ENCODE results near the gene CEP128.

Gene CEP128

GRCh38 chr14:80768646-80769045 lies 172.9 kb downstream of the CEP128 start:
- no peak for DNase-seq

DNA sequence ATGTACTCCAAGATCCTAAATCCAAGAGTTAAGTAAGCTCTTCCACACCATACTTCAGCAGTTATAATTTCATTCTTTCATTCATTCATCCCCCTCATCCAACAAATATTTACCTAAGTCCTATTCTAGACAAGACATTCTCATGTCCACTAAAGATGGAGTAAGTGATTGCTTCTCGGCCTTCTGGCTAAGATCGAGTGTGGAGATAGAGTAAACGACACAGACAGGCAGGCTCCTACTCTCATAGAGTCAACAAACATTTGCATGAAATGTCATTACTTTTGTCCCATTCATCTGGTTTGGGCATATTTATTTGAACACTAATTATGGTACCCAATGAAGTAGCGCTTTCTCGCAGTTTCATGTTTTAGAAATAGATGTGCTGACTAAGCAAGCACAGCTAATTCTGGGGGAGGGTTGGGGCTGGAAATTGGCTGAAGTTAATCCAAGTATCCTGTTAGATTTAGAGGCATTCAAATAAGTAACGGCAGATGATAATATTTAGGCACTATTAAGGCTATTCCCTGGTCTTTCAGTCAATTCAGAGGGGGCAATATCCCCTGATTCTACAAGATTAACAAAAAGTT lies 176.5 kb downstream of the CEP128 start:
- DNase-seq: no peak

- DNase-seq: no peak
These were observed 177.0 kb downstream of the CEP128 start for GRCh38 chr14:80764496-80764895.

DNA sequence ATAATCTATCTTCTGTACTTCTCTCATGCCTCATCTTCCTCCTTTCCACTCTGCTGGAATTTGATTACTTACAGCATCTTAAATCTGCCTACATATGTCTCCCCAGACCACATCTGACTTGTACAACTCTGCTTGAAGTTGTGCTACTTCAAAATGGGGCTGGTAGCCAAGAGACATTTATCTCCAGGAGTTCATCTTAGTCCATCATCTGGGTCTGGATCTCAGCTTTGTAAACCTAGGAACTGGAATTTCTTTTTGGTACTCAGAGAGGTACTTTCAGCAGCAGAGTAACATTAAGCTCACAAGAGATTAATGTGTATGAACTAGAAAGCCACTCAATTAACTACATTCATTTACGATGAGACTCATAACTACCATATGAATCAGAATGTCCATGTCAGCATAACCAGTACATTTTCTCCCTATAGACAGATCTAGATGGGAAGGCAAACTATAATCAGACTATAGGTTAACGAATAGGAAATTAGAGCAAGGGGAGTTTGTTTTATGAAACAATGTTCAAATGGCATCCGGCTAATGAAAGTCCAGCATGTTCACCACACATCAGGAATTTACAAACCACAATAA lies 178.8 kb downstream of the CEP128 start:
- DNase-seq: no peak

DNA sequence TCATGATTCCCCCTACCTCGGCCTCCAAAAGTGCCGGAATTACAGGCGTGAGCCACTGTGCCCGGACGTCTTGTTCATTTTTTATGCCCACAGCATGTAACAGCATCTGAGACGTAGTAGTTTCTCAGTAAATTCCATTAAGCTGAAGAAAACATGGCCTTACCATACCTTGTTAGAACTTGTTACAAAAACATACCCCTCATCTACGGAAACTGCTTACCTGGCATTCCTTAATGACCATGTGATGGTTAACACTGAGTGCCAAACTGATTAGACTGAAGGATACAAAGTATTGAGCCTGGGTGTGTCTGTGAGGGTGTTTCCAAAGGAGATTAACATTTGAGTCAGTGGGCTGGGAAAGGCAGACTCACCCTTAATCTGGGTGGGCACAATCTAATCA lies 186.8 kb downstream of the CEP128 start:
- DNase-seq: no peak

- no peak for DNase-seq
These were observed 190.3 kb downstream of the CEP128 start for GRCh38 chr14:80751285-80751684.

DNA sequence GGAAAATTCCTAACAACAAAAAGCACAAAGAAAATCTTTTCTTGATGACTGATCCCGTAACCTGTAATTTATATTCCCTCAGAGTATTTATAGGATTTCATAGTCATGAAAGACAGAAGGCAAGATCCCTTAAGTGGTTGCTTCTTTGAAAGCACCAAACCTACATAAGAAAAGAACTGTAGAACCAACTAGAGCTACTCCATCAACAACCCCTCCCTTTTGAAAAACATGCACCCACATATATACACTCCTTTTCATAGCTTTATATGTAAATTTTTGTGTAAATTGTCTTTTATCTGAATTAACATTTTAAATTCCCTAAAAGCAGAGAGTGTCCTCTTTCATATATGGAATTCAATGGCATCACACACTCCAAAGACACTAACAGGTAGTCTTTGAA lies 215.3 kb downstream of the CEP128 start:
- DNase-seq: no peak

- DNase-seq: no peak
These were observed 222.6 kb downstream of the CEP128 start for GRCh38 chr14:80718940-80719339.

GRCh38 chr14:80714474-80714873 lies 227.1 kb downstream of the CEP128 start:
- DNase-seq: no peak

DNA sequence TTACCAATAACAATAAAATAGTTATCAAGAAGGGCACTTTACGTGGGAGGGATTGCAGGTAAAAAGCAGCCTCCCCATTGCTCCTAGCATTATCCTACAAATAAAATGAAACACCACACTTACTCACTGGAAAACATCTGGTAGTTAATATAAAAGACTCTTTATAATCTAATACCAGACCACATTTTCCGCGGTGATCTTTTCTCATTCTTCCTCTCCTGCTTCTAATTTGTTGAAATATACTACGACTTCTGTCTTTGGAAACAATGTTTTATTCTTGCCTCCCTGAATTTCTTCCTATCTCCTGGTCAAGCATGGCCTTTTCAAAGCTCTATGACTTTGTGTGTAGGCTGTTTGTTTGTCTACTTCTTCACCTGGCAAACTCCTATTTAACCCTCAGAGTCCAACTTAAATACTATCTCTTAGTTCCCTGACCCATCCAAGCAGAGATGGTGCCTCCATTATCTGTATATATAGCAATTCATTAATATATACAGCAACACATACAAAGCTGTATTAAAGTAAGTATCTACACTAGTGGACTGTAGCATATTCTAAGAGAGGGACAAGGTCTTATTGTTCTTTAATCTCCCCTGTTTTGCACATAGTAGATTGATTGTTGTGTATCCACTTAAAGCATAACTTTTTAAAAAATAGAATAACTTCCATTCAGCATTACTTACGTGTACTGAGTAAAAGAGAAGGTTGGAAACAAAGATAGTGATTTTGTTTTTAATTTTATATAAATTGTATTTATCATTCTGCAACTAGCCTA lies 228.3 kb downstream of the CEP128 start:
- no peak for DNase-seq

- no peak for DNase-seq
These were observed 236.1 kb downstream of the CEP128 start for GRCh38 chr14:80705241-80705980.

GRCh38 chr14:80700601-80701000 lies 240.9 kb downstream of the CEP128 start:
- DNase-seq: no peak

- DNase-seq: no peak
These were observed 241.7 kb downstream of the CEP128 start for GRCh38 chr14:80699861-80700260.

- no peak for DNase-seq
These were observed 242.6 kb downstream of the CEP128 start for GRCh38 chr14:80698974-80699373.

GRCh38 chr14:80695869-80696268 lies 245.7 kb downstream of the CEP128 start:
- no peak for DNase-seq

DNA sequence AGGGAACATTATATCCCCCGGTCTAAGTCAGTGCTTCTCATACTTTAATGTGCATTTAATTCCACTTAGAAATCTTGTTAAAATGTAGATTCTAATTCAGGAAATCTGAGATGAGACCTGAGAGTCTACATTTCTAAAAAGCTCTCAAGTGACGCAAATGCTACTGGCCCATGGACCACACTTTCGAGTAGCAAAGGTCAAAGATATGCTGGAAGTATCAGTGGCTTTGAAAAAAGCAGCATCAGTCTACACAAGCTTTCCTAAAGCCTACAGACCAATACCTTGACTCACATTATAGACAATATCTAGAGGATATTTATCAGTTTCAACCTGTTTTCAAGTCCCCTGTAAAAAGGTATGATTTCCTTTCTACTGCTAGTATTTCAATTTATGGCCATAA lies 248.6 kb downstream of the CEP128 start:
- DNase-seq: no peak

GRCh38 chr14:80681651-80682050 lies 259.9 kb downstream of the CEP128 start:
- DNase-seq: no peak

- no peak for DNase-seq
These were observed 262.3 kb downstream of the CEP128 start for GRCh38 chr14:80679273-80679672.

DNA sequence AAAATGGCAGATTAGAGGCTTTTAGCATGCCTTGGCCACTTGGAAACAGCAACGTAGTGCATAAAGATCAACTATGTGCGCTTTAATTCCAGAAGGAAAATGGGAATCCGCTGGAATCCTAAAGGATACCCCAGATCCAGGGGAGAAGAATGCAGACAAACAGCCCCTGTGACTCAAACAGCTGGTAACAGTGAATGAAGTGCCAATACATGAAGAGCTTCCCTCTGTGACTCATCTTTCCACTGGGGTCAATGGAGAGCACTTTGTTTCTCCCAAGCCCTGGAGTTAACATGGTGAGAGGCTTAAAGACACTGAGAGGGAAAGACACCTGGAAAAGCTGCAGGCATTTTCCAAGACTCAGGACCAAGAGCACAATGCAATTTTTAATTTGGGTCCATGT lies 263.1 kb downstream of the CEP128 start:
- DNase-seq: no peak

- DNase-seq: no peak
These were observed 272.1 kb downstream of the CEP128 start for GRCh38 chr14:80669426-80669825.

DNA sequence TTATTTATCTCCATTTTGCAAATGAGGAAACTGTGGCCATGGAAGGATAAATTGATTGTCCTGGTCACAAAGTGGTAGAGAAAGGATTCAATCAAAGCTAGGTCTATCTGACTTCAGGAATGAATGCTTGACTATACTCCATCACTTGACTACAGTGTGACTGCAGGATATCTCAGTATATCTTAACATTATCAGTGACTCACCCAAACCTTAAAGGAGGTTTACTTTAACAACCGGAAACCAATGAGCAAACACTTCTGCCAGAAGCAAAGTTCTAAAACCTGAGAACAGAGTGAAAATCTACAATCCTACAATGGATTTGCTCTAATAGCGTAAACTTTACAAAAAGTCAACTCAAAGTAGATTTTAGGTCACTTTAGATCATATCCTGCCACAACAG lies 277.0 kb downstream of the CEP128 start:
- DNase-seq: no peak

- DNase-seq: no peak
These were observed 278.0 kb downstream of the CEP128 start for GRCh38 chr14:80663541-80663940.

DNA sequence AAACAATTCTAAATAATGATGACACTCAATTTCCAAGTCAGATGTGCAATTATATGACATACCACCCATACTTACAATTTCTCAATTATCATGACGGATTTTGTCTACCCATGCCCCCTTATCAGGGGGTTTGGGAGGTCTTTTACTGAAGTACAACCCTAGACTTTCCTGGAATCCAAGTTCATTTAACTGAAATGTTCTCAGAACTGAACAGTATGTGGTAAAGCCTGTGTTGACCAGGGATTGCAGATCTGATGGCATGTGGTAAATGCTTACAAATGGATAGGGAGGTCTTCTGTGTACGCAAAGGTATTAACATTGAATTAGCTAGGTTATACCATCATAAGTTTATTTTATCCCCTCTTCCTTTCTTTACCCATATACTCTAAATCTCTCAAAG lies 281.8 kb downstream of the CEP128 start:
- no peak for DNase-seq

DNA sequence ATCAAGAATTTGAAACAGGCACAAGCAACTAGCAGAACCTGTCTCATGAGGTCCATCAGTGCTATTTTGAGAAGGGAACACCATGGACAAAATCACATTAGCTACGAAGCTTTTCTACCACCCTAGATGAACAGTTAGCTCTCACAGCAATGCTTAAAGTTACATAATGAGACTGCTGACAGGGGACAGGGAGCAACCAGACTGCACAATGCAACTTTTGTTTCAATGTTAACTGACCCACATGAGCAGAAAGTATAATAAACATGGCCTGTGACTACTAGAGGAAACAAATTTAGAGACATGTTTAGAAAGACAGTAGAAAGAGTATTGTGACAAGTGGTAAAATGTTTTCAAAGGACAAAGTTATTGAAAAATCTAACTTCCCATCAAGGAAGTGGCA lies 282.8 kb downstream of the CEP128 start:
- DNase-seq: no peak
